ENCODE data around the gene HYDIN.

HYDIN gene

GRCh38 chr16:70786020-70786755 lies 444.3 kb downstream of the HYDIN start:
- no peak for DNase-seq (ENCODE audit: low spot score)

DNA sequence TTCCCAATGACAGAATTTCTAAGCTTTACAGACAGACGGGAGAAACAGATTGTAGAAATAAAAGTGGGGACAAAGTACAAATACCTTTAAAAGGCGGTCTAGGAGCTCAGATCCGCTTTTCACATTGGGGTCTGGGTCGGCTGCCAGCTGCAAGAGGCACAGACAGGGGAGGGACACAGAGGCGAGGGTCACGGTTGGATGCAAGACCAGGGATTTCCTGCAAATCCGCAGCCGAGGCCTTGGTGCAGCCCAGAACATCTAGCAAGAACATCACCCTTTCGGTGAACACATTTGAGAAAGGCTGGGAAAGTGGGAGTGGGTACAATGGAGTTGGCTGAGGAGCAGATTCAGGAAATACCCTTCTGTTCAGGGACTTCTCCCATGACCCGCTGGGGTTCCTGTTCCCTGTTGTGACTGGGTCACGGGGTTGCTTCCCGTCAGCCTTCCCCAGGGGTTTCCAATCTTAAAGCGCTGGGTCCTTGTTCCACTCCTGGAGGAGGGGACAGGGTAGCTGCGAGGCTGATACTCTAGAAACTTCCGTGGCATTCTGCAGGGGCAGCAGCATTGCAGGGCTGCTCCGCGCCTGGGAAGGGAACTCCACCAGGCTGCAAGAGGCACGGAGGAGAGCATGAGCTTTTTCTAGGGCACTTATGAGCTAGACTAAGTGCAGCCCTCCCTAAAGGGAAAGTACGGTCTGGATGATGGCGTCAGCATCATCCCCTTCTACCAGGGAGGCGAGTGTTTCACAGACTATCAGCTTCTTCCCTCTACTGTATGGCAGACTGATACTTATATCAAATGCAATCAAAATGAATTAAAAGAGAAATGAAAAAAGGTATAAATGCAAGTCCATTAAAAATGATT lies 445.6 kb downstream of the HYDIN start:
- DNase-seq (ENCODE audit: low spot score) = no peak

DNA sequence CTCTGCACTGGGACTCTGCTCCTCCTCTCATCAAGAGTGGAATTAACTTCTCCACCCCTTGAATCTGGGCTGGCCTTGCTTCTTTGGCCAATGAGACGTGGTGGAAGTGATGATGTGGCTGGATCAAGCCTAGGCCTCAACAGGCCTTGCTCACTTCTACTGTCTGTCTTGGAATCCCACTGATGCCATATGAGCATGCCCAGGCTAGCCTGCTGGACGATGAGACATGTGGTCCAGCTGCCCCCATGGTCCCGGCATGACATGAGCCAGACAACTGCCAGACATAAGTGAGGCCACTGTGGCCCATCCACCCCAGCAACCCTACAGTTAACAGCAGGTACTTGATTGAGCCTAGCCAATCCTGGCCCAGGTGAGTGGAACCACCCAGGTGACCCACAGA lies 448.3 kb downstream of the HYDIN start:
- no peak for DNase-seq (ENCODE audit: low spot score)

DNA sequence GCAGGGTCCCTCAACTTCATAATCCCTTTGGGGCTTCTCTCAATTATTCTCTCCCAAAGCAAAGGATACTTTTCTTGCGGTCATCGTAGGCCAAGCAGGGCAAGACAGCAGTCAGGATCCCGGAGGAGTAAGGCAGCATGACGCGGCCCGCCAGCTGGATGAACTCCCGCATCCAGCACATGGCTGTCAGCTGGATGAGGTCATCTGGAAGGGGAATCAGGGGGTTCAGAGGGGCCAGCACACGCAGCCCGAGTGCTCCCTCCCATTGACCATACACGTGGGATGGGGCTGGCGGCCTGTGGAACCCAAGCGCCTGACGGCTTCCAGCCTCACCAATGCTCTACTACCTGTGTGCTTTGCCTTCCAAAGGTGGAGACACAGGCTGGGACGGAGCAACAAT lies 448.7 kb downstream of the HYDIN start:
- DNase-seq (ENCODE audit: low spot score) = no peak

DNA sequence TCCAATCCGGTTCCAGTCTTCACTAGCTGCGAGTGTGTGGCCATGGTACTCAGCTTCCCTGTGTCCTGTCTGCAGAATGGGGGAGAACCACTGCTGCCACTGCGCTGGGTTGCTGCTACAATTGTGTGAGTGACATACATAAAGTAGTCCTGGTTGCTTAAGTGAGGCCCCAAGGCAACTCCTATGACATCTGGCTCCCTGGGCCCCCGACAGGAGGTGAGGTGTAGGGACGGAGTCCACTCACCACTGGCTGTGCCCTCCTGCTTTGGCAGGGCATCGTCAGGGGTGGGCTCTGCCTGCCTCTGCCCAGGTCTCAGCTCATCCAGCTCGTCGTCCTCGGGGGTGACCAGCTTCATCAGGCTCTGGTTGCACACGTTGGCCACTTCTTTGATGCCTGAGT lies 450.0 kb downstream of the HYDIN start:
- DNase-seq (ENCODE audit: low spot score) = no peak

- DNase-seq (ENCODE audit: low spot score) = no peak
Observed at GRCh38 chr16:70779361-70779760, 451.2 kb downstream of the HYDIN start.

DNA sequence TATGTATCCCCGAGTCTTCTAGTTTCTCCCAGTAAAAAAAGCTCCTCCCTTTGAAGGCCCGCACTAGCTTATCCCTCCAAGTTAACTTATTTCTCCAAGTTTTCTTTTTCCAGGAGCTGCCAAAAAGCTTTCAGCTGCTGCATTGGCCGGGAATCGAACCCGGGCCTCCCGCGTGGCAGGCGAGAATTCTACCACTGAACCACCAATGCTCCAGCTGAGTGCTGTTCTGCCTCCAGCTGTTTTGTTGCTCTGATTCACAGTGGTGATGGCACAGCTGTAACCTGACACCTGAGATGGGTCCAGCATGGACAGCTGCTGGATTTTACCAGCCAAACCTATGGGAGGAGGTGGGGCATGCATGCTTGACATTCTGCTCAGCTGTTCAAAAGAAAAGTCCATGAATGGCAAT lies 451.6 kb downstream of the HYDIN start:
- no peak for DNase-seq (ENCODE audit: low spot score)

GRCh38 chr16:70777973-70778406 lies 452.5 kb downstream of the HYDIN start:
- DNase-seq (ENCODE audit: low spot score) = no peak

DNA sequence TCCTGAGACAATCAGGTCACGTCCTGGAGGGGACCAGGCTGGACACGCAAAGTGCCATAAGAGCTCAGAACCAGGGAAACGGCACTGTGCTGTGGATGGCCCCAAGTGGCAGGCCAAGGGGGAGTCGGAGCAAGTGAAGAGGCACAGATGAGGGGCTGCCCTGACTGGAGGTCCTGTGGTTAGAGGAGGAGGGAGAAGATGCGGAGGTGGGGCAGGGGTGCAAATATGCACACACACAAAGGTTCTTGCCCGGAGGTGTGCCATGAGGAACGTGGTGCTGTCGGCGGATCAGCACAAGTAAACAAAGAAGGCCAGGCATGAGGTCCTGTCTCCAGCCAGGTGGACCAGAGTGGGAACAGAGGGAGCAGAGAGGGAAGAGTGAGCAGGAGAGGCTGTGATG lies 453.0 kb downstream of the HYDIN start:
- no peak for DNase-seq (ENCODE audit: low spot score)

GRCh38 chr16:70775399-70775798 lies 455.1 kb downstream of the HYDIN start:
- no peak for DNase-seq (ENCODE audit: low spot score)

DNA sequence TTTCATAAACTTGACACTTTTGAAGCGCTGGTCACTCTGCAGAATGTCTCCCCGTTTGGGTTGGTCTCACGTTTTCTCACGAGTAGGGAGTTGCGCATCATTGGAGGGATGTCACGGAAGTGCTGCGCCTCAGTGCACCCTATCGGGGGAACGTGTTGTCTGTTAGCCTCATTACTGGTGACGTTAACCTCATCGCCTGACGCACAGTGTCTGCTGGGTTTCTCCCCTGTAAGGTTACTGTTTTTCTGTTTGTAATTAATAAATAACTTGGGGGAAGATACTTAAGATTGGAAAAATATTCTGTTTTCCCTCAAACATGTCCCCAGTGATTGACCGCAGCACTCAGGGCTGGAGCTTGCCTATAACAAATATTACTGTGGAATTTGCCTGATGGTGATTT lies 456.3 kb downstream of the HYDIN start:
- DNase-seq (ENCODE audit: low spot score) = no peak

DNA sequence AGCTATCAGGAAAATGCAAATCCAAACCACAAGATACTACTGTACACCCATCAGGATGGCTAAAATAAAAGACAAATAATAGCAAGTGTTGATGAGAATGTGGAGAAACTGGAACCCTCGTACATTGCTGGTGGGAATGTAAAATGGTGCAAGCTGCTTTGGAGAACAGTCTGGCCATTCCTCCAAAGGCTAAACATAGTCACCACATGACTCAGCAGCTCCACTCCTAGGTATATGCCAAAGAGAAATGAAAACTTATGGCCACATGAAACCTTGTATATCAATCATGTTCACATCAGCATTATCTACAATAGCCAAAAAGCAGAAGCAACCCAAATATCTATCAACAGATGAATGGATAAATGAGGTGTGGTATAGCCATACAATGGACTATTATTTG lies 458.0 kb downstream of the HYDIN start:
- no peak for DNase-seq (ENCODE audit: low spot score)

- peak; percentile 84 for DNase-seq (ENCODE audit: low spot score)
Observed at GRCh38 chr16:70770626-70771552, 459.6 kb downstream of the HYDIN start.

GRCh38 chr16:70770291-70770625 lies 460.3 kb downstream of the HYDIN start:
- DNase-seq (ENCODE audit: low spot score) = no peak

DNA sequence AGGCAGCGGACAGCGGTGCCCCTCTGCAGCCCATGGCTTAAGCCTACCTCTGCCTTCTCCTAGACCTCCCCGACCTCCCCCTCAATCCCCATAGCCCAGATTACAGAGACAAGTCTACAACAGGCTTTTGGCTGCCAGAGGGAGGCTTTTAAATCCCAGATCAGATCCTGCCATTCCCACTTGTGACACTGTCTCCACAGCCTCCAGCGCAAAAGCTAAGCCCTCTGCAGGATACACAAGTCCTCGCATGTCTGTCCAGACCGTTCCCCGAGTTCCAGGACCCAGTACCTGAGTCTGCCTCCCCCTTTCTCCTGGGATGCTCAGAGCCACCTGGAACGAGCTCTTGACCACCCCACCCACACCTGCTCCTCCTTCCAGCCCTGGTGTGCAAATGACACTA lies 460.8 kb downstream of the HYDIN start:
- no peak for DNase-seq (ENCODE audit: low spot score)

- no peak for DNase-seq (ENCODE audit: low spot score)
Observed at GRCh38 chr16:70769131-70769530, 461.4 kb downstream of the HYDIN start.

GRCh38 chr16:70768203-70768580 lies 462.3 kb downstream of the HYDIN start:
- no peak for DNase-seq (ENCODE audit: low spot score)

GRCh38 chr16:70767377-70768202 lies 462.9 kb downstream of the HYDIN start:
- no peak for DNase-seq (ENCODE audit: low spot score)

- DNase-seq (ENCODE audit: low spot score) = no peak
Observed at GRCh38 chr16:70766658-70767057, 463.9 kb downstream of the HYDIN start.

GRCh38 chr16:70766176-70766575 lies 464.3 kb downstream of the HYDIN start:
- no peak for DNase-seq (ENCODE audit: low spot score)

GRCh38 chr16:70765491-70765890 lies 465.0 kb downstream of the HYDIN start:
- DNase-seq (ENCODE audit: low spot score) = no peak

DNA sequence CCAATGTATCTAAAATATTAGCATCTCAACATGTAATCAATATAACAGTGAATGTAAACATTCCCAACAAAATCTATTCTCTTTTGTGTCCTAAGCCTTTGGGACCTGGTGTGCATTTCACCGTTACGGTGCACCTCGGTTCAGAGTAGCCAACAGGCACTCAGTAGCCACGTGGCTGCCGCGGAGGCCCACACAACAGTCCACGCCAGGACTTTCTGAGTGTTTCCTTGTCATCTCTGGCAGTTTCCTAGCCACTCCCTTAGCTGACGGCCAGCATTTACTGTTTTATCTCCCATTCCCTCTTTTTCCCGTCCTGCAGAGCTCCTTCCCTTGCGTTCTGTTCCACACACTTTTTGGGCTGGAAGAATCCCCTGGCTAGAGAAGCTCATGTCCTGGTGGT lies 465.9 kb downstream of the HYDIN start:
- no peak for DNase-seq (ENCODE audit: low spot score)

All from hematopoietic multipotent progenitor cell treated with erythropoietin and hydrocortisone succinate and interleukin-3 and kit ligand, for 17 days (in vitro differentiated cells).